ENCODE measurements around the gene UTP25.
"Not testable (repeated sequence)": the region's sequence is repeated elsewhere in the genome, so short reads cannot be mapped to it uniquely, and the experiment has no call there.

Gene UTP25, protein sequence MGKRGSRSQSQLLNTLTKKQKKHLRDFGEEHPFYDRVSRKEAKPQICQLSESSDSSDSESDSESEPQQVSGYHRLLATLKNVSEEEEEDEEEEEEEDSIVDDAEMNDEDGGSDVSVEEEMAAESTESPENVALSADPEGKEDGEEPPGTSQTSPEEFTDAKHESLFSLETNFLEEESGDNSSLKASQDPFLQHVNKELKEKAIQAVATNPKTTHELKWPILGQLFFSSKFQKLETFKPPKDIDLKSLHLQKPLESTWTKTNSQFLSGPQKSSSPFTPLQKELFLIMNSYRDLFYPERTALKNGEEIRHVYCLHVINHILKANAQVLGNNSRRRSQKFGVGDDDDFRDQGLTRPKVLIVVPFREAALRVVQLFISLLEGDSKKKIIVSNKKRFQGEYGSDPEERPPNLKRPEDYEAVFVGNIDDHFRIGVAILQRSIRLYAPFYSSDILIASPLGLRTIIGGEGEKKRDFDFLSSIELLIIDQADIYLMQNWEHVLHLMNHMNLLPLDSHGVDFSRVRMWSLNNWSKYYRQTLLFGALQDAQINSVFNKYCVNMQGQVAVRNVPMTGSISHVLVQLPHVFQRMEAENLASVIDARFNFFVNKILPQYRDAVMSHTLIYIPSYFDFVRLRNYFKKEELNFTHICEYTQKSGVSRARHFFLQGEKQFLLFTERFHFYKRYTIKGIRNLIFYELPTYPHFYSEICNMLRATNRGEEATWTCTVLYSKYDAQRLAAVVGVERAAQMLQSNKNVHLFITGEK
- 15.6 to 37.3 reads per million in 2 donors for total RNA-seq

DNA sequence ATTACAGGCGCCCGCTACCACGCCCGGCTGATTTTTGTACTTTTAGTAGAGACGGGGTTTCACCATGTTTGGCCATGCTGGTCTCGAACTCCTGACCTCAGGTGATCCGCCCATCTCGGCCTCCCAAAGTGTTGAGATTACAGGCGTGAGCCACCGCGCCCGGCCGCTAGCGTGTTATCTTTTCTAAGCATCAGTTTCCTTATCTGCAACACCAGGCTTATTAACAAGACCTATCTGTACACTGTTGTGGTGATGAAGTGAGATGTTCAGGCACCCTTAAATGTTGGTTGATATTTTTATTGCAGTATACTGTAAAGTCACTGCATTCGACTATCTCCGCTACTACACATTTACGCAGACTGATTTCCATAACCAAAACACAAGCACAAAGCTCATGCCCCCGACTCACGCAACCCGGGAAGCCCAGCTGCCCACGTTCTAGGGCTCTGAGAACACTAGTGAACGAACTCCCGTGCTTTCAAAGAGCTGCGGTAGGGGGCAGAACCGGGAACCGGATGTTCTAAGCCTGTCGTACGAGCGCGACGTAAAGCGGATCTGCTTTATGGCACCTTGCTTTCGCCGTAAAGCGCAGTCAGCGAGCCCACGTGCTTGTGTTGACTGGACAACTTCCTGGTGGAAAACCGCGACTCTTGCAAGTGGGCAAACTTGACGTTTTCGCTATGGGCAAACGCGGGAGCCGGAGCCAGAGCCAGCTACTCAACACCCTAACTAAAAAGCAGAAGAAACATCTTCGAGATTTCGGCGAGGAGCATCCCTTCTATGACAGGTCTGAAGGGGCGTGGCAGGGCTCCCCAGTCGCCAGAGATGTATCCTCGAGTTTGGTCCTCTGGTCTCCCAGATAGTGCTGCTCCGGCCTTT, at the start of gene UTP25:
Gene UTP25 (plus strand): TSS at position 589 of the 879 bp plus-strand sequence. CDS start 92 bp downstream, at position 681.
- DNase-seq: peak; percentile 66 to 97 (median 90)

DNA sequence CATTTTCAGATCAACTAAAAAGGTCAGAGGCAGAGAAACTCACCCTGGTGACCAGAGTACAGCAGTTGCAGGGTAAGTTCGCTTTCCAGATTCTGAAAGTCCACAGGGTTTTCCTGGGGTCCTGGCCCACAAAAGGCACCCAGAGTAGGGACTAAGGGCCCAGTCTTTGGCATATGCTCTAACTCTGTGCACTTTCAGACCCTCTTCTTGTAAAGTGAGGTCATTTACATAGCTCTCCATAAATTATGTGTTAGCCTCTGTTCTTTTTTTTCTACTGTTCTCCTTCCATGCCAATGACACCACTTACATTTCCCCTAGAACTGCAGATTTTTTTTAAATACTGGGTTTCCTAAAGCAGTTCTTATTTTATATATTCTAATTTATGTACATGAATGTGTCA, 49.7 kb upstream of the UTP25 start:
- no peak for DNase-seq

DNA sequence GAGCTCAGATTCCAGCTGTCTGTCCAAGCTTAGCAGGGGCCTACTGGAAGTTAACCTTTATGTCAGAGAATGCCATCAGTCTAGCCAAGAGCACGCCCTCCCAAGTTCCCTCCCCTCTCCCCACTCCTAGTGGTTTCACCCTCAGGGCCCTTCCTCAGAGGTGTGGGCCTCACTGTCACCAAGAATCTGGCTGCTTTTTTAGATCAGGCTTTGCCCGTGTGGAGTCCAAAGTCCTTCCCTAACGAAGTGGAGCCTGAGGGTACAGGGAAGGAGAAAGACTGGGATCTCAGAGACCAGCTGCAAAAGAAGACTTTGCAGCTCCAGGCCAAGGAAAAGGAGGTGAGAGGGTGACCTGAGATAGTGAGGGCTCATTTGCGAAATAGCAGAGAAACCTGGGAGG, 47.5 kb upstream of the UTP25 start:
- DNase-seq: no peak

DNA sequence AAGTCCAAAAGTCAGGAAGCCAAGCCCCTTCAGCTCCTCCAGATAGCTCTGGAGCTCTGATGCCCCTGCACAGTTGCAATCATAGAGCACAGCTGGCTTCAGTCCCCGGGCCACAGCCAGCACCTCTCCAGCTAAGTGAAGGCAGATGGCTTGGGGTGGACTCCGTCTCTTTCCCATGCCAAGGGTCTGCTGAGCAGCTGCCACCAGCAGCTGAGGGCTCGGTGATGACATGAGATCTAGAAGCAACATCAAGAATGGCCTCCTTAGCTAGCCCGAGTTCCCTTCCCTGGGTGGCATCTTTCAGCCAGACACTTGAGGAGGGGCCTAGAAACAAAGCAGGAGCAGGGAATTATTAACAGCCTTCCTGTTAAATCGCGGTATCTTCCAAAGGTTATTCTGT, 44.4 kb upstream of the UTP25 start:
- no peak for DNase-seq

DNA sequence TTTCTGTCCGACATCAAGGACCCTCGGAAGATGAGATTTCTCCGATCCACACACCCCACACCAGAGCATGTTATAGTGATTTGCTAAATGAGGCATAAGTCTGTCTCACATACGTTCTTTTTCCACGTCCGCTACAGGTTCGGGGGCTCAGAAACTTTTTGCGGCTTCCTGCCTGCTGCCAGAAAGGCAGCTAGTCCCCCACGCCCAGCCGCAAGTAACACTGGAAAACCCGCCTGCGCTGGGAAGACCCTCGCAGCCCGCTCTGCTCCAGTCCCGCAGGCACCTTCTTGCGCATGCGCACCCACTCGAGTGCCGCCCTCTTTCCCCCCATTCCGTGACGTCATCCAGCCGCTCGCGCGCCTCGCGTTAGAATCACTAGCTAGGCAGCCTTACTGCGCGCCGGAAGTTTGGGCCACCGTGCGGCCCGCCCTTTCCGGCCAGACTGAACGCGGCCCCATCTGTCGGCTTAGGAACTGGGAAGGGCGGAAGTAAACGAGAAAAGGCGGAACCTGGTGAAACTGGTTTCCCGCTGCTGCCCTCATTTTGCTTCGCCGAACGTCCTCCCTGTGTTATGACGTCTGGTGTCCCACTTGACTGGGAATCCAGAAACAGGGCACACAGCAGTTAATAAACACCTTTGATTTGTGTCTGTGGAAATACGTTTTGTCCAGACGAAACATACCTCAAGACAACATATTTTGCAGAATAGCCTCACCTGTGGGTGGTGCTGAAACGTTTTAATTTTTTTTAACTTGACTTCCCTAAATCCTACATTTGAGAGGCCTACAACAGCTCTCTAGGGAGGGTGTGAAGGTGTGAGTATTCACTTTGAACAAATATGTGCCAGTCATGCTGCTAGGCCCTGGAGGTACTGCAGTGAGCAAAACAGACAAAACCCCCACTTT, 43.3 kb upstream of the UTP25 start, which contains the start of gene C1orf74:
Gene C1orf74 (minus strand): TSS at position 295 of the 905 bp plus-strand sequence. CDS start 925 bp downstream, outside the sequence.
- DNase-seq: peak; percentile 97 to 99 (median 98)

DNA sequence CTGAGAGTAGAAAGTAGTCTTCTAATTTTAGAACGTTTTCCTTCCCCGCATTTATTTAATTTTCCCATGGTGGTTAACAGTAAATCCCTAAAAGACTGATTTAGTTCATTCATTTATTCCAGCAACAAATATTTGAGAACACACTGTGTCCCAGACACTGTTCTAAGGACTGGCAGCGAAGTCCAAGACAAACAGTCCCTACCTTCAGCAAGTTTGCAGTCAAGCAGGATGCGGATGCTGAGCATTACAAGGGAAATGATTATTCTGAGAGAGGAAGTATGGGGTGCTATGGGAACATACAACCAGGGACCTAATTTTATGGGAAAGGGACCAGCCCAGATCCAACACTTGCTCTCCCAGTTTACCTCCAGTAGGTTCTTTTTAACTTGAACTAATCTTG, 42.2 kb upstream of the UTP25 start:
- no peak for DNase-seq

DNA sequence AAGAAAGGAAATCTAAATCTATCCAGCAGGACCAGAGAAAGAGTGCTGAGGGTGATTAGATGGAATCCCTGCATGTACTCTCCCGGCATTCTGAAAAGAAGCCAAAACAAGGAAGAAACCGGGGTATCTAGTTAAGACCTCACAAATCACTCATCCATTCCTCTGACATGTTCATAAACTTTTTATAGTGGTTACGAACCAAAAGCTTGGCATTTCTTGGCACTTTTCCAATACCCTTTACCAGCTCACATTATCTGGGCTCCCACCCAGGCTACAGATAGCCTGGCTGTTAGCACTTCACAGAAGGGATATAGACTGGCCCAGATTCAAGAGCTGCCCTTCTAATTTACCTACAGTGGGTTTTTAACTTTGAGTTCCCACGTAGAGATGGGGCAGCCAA, 41.6 kb upstream of the UTP25 start:
- no peak for DNase-seq

DNA sequence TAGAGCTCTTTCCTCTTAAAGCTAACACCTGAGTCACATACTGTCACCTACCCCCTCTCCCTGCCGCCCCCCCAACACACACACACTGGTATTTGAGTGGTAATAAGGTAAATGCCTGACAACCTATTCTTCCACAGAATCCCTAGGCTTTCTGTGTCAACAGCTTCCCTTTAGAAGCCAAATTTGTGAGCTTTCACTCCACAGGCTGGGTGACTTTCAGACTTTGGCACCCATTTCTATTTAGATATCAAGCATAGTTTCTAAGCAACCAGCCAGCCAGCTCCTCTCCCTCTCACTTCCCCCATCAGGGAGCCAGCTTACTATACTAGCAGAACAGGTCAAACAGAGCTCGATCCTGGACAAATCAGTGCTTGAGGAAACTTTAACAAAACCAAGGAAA, 40.2 kb upstream of the UTP25 start:
- DNase-seq: no peak

DNA sequence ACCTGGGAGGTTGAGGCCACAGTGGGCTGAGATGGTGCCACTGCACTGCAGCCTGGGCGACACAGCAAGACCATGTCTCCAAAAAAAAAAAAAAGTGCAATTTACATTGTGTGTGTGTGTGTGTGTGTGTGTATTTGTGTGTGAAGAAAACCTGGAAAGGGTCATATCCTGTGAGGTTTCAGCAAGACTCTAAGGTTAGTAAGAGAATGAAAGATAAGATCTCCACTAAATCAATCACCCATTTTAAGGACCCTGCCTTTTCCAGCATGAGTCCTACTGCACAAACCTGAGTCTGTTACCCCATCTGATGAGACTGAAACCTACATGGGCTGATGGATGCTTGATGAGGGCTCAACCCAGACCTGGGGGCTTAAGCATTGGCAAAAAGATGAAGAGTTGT, 38.5 kb upstream of the UTP25 start:
- DNase-seq: peak in 1 of 5 experiments; percentile 82

DNA sequence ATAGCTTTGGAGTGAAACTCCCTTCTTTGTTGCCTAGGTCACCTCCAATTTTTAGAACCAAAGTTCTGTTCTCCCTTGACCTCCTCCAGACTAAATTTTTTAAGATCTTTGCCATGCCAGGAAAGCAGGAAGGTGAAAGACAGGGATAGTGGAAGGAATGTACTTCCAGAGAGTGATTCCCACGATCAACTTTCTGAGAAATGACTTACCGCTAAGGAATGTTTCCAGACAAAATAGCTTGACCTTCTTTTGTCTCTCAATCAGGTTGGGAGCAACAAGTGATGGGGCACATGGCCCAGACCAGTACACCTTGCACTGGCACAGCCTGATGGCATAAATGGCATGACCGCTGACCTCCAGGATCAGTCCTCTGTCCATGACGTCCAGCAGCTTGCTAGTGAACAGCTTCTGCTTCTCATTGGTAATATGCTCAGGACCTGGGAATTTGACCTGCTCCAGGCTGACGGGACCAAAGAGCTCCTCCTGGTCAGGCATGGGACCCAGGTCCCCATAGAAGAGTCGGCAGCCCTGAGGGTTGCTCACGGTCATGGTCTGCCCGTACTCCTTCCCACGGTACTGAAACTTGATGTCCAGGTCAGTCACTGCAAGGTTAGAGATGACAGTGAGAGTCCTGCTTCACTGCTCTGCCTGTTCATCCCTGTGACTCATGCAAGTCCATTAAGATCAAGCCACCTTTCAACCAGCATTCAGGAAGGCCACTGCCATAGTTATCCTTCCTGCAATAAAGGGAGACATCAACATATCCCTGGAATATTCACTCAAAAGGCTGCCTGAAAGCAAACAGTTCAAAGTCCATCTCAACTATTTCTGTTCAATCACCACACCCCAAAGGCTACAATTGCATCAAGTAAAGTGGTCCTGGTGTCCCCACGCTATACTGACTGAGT, 37.2 kb upstream of the UTP25 start:
- no peak for DNase-seq

DNA sequence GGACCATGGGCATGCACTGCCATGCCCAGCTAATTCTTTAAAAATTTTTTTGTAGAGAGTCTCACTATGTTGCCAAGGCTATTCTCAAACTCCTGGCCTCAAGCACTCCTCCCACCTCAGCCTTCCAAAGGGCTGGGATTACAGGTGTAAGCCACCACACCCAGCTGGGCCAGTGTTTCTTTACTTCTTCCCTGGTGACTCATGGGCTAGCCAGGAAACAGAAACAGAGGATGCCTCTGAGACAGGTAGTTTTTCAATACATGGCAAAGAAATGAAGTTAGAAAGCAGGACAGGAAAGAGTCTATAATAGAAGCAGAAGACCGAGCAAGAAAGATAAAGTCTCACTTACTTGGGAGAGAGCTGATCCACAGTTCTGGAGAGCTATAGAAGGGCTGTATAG, 35.9 kb upstream of the UTP25 start:
- no peak for DNase-seq

DNA sequence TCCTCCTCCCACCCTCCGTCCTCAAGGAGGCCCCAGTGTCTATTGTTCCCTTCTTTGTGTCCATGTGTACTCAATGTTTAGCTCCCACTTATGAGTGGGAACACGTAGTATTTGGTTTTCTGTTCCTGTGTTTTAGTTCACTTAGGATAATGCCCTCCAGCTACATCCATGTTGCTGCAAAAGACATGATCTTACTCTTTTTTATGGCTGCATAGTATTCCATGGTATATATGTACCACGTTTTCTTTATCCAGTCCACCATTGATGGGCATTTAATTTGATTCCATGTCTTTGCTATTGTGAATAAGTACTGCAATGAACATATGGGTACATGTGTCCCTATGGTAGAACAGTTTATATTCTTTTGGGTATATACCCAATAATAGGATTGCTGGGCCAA, 34.1 kb upstream of the UTP25 start:
- DNase-seq: not testable (repeated sequence)

DNA sequence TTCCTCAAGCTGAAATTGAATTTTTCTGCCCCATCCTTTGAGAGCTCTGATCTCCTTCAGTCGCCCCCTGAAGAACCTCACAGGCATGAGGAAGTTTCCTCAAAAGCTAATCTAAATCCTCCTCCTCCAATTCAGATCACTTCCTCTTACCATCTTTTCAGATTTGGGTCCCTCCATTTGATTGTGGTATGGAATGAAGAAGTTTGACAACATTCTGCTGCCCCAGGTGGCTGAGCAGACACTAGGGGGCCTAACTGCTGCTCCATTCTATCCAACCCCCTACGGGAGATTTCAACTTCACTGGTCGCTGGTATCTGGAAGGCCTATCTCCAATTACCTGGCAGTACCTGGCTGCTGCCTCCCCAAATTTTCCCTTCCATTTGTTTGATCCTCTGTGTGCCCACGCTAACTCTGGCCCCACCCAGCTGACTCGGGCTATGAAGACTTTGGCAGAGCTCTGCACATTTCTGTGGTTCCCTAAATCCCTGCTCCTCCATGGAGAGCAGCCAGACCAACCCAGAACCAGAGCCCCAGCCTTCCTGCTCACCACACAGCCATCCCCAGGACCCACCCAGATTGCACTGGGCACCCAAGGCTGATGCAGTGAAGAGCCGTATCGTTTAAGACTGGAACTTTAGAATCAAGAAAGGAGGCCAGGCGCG, 29.7 kb upstream of the UTP25 start:
- DNase-seq: no peak

DNA sequence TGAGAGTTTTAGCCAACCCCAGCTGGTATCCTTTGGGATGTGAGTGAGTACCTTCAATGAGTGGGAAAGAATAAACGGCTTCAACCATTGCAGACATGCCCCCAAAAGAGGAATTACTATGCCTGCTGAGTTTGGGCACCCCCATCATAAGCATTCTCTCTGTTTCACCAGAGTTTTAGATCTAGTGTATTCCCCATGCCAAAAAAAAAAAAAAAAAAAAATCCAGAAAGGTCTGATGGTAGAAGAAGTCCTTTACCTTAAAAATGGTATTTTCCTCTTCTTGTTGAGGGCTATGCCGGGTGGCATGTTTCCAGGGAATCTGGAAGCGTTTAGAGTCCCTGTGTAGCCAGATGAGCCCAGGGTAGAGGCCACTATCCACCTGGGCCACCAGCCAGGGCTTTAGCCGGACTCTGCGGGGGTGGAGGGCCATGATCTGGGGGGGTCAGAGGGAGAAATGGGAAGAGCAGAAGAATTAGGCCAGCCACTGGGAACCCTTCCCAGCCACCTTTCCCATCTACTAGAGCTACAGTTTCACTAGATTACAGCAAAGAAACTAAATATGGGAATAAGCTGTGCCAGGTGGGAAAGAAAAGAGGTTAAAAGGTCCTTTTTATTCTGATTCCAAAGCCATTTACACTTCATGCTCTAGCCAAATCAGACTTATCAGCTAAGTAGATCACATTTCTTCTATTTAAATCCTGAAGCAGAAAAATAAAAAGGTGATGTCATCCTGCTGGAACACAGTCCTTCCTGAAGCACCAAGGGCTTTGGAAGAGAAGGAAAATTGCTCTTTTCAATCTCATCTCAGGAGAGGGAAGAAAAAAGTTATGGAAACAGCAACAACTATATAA, 26.6 kb upstream of the UTP25 start:
- no peak for DNase-seq

DNA sequence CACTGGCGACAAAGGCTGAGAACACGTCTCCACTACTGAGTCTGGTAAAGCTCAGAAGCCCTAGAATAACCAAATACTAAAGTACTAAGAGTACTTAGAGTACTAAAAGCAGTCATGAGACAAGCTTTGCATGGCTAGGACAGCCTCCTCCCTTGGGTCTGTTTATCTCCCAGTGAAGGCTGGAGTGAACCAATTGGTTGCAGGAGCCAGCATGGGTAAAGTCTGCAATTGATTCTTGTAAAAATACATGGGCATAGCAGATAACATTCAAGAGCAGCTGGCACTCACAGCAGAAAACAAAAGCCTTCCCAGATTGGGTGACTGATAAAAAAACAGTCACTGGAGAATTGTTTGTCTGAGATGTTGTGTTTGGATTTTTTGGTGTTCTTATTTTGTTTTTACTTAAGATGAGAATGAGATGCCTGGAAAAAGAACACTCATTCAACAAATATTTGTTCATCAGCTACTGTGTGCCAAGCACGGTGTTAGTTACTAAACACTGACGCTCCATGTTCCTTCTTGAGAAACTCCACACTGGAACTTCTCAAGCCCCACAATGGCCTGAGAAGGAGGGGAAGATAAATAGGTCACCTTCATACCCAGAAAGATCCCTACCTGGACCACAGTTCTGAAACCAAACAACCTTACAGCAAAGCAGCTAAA, 25.5 kb upstream of the UTP25 start:
- DNase-seq: no peak

DNA sequence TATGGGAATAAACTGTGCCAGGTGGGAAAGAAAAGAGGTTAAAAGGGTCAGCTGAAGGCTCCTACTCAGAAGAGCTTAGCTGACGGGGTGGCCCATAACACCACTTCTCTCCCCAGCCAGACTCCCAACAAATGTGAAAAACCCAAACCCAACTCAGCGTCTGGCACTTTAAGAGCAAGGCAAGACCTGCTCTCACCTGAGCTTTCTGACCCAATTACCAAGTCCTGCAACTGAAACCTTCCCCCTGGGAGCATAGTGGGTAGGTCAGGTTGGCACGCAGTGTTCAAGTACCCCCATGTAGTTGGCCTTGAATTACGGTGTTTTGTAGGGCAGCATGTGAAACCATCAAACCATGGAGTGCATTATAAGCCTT, 25.0 kb upstream of the UTP25 start:
- DNase-seq: no peak

DNA sequence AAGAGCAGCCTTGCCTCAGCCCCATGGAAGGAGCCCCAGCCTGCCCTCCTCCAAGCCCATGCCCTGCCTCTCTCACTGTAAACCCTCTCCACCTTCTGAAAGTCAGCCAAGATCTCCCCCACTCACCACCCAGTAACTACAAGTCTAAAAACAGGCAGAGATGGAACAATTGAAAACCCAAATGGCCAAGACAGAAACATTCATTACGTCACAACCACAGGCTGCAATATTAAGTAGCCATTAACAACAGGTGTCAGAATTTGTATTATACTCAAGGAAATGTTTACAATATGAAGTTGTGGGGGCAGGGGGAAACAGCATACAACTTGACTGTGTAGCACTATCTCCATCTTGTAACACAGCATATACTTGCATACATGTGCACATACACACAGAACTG, 24.2 kb upstream of the UTP25 start:
- DNase-seq: no peak

DNA sequence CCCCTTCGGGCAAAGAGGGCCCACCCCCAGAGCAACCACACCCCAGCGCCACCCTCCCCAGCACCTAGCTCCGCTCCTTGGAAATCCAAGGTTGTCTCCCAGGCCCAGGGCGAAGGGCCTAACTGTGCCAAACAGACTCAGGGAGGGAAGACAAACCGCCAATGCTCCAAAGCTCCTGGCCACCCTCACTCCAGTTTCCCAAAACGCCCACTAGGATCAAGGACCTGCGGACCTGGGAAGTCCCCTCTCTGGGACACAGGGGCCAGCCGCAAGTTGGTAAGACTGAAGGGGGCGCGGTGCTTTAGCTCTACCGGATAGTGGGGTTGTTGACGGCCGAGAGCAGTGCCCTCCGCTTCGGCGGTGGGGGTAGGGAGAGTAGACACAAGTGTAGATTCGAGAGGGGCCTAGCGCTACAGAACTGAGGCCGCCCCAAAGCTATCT, 22.4 kb upstream of the UTP25 start:
- no peak for DNase-seq
